Smooth muscle cell (in vitro differentiated cells): ENCODE measurements around the gene TMPRSS6. TPM values are rescaled to one million over a fixed set of nuclear protein-coding genes. Genes with fewer than 3 reads are reported as not detected.

Experiments used
- DNase-seq: peaks from one replicate; lab custom pipeline; 2025; ENCODE audit not compliant: unreplicated experiment; lab: John Stamatoyannopoulos, UW
- H2AFZ ChIP-seq: fragments of 200-600 bp; sonication (generic); 2 replicates; pipeline ENCODE4 v1.6.0; 2016; ENCODE audit warnings: antibody characterized with exemption, low read depth, mild to moderate bottlenecking
- H3F3A ChIP-seq: fragments of 200-600 bp; sonication (generic); 2 replicates; pipeline ENCODE4 v1.6.0; 2017; ENCODE audit warnings: antibody characterized with exemption, low read depth
- H3K27ac ChIP-seq: fragments of 200-600 bp; sonication (generic); 2 replicates; pipeline ENCODE4 v1.5.1; 2016; ENCODE audit warnings: low read depth, mild to moderate bottlenecking
- H3K27me3 ChIP-seq: fragments of 200-600 bp; sonication (generic); 2 replicates; pipeline ENCODE4 v1.6.1; 2016; ENCODE audit warnings: low read depth, mild to moderate bottlenecking
- H3K36me3 ChIP-seq: fragments of 200-600 bp; sonication (generic); 2 replicates; pipeline ENCODE4 v1.5.1; 2016; ENCODE audit warnings: low read depth
- H3K4me1 ChIP-seq: fragments of 200-600 bp; sonication (generic); 2 replicates; pipeline ENCODE4 v1.5.1; 2016; ENCODE audit warnings: low read depth
- H3K4me2 ChIP-seq: fragments of 200-600 bp; sonication (generic); 2 replicates; pipeline ENCODE4 v1.6.0; 2016; ENCODE audit warnings: mild to moderate bottlenecking
- H3K4me3 ChIP-seq: fragments of 200-600 bp; sonication (generic); 2 replicates; pipeline ENCODE4 v1.5.1; 2016; ENCODE audit warnings: mild to moderate bottlenecking
- H3K79me2 ChIP-seq: fragments of 200-600 bp; sonication (generic); 2 replicates; pipeline ENCODE4 v1.6.0; 2016; ENCODE audit warnings: low read depth, mild to moderate bottlenecking
- H3K9ac ChIP-seq: fragments of 200-600 bp; sonication (generic); 2 replicates; pipeline ENCODE4 v1.6.0; 2016; ENCODE audit warnings: low read depth
- H3K9me3 ChIP-seq: fragments of 200-600 bp; sonication (generic); replicated peaks from 2 replicates; pipeline ENCODE4 v1.5.1; 2016; ENCODE audit warnings: low read depth
- H4K20me1 ChIP-seq: fragments of 200-600 bp; sonication (generic); 2 replicates; pipeline ENCODE4 v1.6.0; 2016; ENCODE audit warnings: low read depth
- WGBS: methylation state at CpG from one replicate; pipeline ENCODE4 v1.1.7; 2016; ENCODE audit warnings: low lambda C conversion rate; 5-methylcytosine and 5-hydroxymethylcytosine counted together
- polyA plus RNA-seq: library from polyadenylated mRNA; unstranded; fragments of >200 nt; fragmentation: Nextera tagmentation; extraction: Ambion mirVana; gene quantifications from 2 replicates; pipeline ENCODE4 v1.2.1, GENCODE V29; 2016
- total RNA-seq: library from RNA; depleted of rRNA; stranded (reverse); fragments of >200 nt; gene quantifications from 2 replicates; pipeline ENCODE4 v1.2.3, GENCODE V29; 2014
- TF ChIP-seq, protein P1 (sequence below): fragments of 200-600 bp; sonication (generic); IDR thresholded peaks from 2 replicates; pipeline ENCODE4 v1.5.1; 2017; ENCODE audit warnings: borderline replicate concordance, mild to moderate bottlenecking, antibody characterized with exemption; ENCODE audit not compliant: insufficient read depth, poor library complexity, severe bottlenecking

The TMPRSS6 gene
- total and polyA plus RNA-seq, 2 experiments from 2014 or later: not detected

DNA sequence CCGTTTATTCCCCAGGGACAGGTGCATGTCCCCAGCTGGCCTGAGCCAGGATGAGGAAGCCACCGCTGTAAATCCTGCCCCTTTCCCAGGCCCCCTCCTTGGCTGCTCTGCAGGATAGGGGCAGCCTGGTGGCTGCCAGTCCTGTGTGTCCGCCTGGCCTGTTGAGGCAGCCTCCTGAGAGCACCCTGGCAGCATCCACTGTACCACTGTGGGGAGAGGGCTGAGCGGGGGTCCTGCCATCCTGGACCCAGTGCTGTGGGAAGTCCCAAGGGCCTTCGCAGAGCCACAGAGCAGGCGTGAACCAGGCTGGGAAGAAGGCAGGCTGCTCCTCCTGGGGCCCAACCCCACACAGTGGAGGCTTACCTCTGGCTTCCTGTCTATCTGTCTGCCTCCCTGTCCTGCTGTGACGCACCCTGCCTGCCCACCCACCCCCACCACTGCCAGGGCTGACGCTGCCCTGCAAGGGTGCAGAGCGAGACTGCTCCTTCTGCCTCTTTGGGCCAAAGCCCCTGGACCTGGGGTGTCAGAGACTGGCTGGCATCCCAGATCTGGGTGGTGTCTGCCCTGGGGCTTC lies 49.5 kb downstream of the TMPRSS6 start:
- Histone ChIP-seq H3K36me3 (no peaks in the 10 kb centered on the region), H3K4me3 (no peak overlapping the region), H3K79me2 (no peaks in the 10 kb centered on the region), H3F3A (no peaks in the 10 kb centered on the region), H3K4me1 (no peaks in the 10 kb centered on the region), H3K9me3 (no peaks in the 10 kb centered on the region), H3K27ac (no peak overlapping the region), H2AFZ (no peak overlapping the region), H3K9ac (no peak overlapping the region), H3K27me3 (no peaks in the 10 kb centered on the region), H3K4me2 (no peak overlapping the region), H4K20me1 (no peaks in the 10 kb centered on the region)
- no peak for DNase-seq
- TF ChIP-seq, protein P1, sequence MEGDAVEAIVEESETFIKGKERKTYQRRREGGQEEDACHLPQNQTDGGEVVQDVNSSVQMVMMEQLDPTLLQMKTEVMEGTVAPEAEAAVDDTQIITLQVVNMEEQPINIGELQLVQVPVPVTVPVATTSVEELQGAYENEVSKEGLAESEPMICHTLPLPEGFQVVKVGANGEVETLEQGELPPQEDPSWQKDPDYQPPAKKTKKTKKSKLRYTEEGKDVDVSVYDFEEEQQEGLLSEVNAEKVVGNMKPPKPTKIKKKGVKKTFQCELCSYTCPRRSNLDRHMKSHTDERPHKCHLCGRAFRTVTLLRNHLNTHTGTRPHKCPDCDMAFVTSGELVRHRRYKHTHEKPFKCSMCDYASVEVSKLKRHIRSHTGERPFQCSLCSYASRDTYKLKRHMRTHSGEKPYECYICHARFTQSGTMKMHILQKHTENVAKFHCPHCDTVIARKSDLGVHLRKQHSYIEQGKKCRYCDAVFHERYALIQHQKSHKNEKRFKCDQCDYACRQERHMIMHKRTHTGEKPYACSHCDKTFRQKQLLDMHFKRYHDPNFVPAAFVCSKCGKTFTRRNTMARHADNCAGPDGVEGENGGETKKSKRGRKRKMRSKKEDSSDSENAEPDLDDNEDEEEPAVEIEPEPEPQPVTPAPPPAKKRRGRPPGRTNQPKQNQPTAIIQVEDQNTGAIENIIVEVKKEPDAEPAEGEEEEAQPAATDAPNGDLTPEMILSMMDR: no peak
- 98% methylated on average over 7 of the region's 9 CpGs for WGBS

DNA sequence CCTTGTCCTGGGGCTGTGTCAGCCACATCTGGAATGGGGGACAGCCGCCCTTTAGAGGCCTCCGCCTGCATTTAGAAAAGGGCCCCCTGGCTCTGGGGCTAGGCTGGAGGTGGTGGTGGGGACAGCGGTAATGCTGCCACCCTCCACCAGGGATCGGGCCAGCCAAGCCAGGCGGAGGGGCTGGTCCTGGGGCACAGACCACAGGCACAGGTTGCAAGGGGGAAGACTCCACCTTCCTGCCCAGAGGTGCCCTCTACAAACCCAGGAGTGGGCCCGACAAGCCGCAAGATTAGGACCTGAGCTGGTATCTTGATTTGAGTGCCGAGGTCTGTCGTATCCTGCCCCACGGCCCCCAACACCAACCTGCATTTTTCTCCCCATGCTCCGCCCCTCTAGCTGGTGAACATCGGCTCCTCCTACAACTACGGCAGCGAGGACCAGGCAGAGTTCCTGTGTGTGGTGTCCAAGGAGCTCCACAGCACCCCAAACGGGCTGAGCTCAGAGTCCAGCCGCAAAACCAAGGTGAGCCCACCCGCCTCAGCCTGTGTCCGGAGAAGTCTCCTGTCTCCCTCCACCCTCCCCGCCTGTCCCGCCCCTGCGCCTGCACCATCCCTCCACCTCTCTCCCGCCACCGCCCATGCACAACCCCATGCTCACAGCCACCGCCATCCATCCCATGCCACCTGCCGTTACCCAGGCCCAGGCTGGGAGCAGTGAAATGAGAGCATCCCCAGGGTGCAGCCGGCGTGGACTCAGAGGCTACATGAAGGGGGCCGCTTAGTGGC lies 50.4 kb downstream of the TMPRSS6 start:
- no peaks in the 10 kb centered on the region for H3K9me3 ChIP-seq
- no peaks in the 10 kb centered on the region for H3K79me2 ChIP-seq
- no peak for DNase-seq
- no peaks in the 10 kb centered on the region for H4K20me1 ChIP-seq
- TF ChIP-seq, protein P1: no peak
- H3K4me1 ChIP-seq: no peaks in the 10 kb centered on the region
- no peaks in the 10 kb centered on the region for H3K36me3 ChIP-seq
- H2AFZ ChIP-seq: no peak overlapping the region
- no peaks in the 10 kb centered on the region for H3F3A ChIP-seq
- no peak overlapping the region for H3K4me2 ChIP-seq
- H3K27ac ChIP-seq: no peak overlapping the region
- 93% methylated on average over 28 of the region's 28 CpGs for WGBS
- H3K4me3 ChIP-seq: no peak overlapping the region
- no peaks in the 10 kb centered on the region for H3K27me3 ChIP-seq
- no peak overlapping the region for H3K9ac ChIP-seq

DNA sequence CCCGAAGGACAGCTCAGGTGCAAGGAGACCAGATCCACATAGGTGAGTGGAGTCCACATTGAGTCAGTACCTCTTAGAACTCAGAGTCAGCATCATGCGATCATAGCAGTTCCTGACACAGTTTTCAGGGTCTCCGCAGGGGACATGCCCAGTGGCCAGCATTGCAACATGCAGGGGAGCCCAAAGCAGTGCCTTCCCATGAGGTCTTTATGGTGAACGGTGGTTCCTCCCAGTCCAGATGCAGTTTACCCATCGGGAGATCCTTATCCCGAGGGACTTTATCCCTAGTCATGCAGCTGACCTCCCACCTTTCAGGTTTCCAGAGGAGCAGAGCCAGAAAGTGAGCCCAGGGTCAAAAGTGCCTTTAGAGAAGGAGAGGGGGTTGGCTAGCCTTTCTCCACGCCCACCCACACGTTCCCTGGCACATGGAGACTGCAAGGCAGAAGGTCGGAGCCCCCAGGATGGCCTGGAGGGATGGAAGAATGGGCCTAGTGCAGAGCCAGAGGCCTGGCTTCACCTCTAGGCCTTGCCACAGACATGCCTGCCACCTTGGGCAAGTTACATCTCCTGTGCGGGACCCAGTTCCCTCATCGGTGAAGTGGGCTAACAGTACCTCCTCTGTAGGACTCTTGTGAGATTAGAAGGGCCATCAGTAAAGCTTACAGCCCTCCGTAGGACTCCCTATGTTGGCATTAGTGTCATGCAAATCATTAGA lies 51.6 kb downstream of the TMPRSS6 start:
- Histone ChIP-seq H3K36me3 (no peaks in the 10 kb centered on the region), H4K20me1 (no peaks in the 10 kb centered on the region)
- DNase-seq: no peak

More for the DNA sequence above, 51.6 kb downstream of the TMPRSS6 start:
- H3K27me3 ChIP-seq: no peaks in the 10 kb centered on the region
- no peak overlapping the region for H3K27ac ChIP-seq
- no peaks in the 10 kb centered on the region for H3K4me1 ChIP-seq
- H3K9ac ChIP-seq: no peak overlapping the region
- H3F3A ChIP-seq: no peaks in the 10 kb centered on the region
- no peak overlapping the region for H3K4me2 ChIP-seq
- H3K9me3 ChIP-seq: no peaks in the 10 kb centered on the region
- H3K4me3 ChIP-seq: no peak overlapping the region
- TF ChIP-seq, protein P1: no peak
- 93% methylated on average over 12 of the region's 12 CpGs for WGBS
- no peak overlapping the region for H2AFZ ChIP-seq
- H3K79me2 ChIP-seq: no peaks in the 10 kb centered on the region
